ENCODE data around the gene GNAT3.

Gene GNAT3

DNA sequence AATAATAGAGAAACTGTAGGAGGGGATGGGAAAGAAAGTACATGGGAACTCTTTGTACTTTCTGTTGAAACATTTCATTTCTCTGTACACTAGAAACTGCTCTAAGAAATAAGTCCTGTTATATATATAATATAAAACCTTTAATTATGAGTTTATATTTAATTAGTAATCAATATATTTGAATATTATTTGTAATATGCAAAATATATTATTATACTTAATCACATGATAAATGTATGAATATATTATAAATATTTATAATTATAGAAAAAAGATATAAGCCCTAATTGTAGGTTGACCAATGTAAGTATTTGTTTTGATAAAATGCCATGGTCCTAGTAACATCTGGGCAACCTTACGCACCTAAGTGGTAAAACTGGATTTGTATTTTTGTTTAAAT, 51.0 kb downstream of the GNAT3 start:
- DNase-seq: no peak

DNA sequence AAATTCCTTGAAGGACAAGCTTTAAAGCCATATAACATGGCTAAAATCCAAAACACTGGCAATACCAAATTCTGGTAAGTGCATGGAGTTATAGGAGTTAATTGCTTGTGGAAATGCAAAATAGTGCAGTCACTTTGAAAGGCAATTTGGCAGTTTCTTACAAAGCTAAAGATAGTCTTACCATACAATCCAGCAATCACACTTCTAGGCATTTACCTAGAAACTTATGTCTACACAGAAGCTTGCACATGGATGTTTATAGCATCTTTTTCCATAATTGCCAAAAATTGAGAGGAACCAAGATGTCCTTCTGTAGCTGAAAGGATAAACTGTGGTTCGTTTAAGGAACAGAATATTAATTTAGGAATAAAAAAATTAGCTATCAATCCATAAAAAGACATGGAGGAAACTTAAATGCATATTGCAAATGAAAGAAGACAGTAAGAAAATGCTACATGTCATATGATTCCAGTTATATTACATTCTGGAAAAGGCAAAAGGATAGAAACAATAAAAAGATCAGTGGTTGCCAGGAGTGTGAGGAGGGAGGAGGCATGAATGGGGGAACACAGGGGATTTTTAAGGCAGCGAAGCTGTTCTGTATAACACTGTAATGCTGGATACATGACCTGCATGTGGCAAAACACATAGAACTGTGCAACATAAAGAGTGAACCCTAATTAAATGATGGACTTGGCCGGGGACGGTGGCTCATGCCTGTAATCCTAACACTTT, 51.9 kb downstream of the GNAT3 start:
- no peak for DNase-seq

DNA sequence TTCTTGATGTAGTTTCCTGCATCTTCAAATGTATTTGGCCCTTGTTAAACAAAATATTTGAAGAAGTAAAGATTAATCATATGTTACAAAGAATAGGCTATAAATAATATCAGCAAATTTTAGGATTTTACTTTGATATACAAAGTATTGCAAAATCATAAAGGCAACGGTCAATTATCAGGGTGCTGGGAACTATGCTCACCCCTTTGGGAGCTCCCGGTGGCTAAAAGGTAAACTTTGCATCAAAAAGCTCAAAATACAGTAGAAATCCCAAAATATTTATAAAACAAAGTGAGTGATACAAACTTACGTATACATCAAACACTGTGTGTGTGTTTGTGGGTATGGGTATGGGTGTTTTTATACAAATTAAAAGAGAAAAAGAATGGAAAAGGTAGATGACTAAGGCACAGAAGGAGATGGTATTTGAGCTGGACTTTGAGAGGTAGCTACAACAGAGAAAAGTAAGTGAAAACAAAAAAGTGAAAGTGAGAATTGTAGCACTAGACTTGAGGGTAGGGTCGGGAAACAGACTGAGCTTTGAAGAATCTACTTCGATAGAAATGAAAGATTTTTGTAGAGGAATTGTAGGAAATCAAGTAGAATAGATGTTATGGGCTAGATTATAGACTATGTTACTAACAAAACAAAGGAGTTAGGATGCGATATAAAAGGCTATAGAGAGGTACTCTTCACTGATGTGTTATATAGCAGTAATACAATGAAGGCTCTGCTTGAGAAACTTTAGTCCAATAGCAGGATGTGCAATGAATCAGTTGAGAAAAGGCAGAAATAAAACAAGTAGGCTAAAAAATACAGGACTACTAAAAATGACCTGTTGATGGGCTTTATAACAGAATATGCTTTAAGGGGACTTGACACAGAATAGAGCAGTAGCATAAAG, 52.8 kb downstream of the GNAT3 start:
- no peak for DNase-seq

DNA sequence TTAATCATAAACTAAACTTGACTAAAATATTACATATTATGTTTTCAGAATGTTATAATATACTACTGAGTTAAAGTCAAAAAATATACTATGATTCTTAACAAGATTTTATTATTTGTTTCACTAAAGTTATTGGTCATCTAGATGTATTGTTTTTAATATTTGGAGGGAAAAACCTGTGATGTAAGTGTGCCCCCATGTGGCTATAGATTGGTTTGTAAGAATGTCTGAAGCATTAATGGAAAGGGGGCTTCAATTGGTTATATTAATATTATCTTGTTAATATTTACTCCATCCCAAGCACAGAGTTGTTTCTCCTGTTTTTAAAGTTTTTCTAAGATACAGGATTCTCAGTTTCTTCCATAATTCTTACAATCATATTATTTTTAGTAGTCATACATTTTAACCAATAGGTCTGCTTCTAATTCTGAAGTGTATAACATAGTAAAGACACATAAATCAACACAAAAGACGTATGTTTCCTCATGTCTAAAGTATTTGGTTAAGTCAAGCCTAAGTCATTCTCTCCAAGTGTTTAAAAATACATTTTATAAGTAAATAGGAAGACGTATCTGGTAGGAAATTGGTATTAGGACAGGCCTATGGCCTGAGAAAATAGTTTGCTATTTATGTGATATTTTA, 58.0 kb downstream of the GNAT3 start:
- DNase-seq: peak; percentile 19

DNA sequence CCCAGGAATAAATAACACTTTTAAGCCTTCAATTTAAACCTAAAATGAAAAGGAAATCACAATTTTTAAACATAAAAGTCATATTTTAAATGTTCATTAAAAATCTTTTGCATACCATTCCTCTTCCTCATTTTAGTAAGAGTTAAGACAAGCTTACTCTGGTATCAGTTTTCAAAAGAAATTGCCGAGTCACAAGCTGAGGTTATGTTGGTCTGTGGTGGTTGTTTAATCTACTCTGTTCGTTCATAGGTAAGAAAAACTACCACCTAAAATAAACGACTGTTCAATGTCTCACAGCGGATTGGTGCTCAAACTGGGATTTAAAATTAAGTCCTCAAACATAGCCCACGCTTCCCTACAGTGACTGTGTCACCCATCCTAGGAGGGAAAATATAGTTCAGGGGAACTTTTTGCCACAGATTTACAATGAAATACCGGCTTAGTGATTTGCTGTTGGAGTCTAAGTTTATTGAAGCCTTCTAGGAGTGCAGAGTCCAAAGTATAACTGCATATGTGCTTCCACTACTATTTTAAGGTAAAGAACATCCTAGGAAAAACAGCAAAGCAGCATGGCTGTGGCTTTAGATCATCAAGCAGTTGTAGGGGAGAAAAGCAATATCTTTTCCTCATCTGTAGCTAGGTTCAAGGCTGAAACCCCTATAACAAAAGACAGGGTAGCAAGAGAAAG, 61.1 kb downstream of the GNAT3 start:
- no peak for DNase-seq

DNA sequence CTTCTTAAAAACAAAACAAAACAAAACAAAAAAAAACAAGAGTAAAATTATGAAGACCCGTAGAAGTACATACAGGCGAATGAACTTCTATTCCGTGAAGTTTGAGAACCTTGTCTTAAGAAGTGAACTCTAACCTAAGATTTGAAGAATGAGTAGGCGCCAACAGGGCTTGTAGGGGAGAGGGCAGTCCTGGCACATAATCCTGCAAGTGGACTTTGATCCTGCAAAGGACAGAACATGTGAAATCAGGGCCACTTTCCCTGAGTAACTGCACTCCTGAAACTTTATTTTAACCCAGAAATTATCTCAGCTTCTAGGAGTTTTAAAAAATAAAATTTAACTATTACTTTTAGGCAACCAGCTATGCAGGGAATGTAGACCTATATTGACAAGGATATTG, 62.0 kb downstream of the GNAT3 start:
- no peak for DNase-seq

DNA sequence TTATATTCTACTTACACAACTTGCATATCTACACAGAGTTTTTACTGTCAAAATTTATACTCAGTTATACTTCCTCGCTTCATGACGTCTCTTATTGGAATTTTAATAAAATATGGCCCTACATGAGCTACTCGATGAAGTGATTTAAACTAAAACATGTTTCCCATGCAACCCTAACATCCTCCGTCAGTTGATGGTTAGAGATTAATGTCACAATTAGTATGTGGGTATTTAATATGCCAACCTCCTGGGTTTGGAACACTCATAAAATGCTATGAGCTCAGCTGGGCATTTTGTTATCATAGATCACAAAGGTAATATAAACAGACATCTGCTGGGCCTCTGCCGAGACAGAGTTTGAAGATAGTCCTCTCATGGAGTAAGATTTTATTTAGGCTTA, 66.5 kb downstream of the GNAT3 start:
- no peak for DNase-seq

DNA sequence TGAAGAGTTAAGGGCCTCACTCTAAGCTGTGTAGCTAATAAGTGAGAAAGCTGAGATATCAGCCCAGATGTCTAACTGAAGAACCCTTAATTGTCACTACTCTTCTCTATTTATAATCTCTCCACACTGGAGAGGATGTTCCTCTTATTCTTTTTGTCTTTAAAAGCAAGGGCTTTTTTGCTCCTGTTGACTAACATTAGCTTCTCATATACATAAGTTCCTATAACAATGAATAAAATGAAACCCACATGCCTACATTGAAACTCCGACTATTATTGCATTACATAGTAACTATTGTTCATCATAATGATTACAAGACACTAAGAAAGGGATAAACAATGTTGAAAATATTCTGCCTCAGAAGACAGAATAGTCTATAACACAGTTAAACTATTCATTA, 67.1 kb downstream of the GNAT3 start:
- no peak for DNase-seq

DNA sequence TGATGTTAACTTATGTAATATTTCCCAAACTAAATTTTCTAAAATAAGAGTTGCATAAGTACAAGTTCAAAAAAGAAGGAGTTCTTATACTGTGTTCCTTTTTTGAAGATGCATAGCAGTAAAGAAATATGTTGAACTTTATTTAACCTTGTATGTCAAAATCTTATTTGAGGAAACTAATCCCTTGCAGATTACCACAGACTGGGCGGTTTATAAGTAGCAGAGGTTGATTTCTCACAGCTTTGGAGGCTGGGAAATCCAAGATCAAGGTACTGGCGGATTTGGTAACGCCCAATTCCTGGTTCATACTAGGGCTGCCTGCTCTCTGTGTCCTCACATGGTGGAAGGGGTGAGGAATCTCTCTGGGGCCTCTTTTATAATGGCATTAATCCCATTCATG, 68.5 kb downstream of the GNAT3 start:
- DNase-seq: no peak

DNA sequence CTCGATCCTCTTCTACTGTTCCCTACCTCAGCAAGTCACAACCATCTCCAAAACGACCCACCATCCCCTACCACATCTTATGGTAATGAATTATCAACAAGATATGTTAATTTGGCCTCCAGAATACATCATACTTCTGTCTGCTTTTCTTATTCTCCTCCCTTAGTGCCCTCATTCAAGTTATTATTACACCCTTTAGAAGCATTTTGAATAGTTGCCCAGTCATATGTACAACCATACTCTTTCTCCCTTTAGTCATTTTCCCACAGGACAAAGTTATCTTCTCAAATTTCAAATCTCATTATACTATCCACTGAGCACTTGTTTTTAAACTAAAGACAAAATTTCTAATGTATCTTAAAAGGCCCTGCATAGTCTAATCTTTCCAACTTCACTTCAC, 71.0 kb downstream of the GNAT3 start:
- no peak for DNase-seq

DNA sequence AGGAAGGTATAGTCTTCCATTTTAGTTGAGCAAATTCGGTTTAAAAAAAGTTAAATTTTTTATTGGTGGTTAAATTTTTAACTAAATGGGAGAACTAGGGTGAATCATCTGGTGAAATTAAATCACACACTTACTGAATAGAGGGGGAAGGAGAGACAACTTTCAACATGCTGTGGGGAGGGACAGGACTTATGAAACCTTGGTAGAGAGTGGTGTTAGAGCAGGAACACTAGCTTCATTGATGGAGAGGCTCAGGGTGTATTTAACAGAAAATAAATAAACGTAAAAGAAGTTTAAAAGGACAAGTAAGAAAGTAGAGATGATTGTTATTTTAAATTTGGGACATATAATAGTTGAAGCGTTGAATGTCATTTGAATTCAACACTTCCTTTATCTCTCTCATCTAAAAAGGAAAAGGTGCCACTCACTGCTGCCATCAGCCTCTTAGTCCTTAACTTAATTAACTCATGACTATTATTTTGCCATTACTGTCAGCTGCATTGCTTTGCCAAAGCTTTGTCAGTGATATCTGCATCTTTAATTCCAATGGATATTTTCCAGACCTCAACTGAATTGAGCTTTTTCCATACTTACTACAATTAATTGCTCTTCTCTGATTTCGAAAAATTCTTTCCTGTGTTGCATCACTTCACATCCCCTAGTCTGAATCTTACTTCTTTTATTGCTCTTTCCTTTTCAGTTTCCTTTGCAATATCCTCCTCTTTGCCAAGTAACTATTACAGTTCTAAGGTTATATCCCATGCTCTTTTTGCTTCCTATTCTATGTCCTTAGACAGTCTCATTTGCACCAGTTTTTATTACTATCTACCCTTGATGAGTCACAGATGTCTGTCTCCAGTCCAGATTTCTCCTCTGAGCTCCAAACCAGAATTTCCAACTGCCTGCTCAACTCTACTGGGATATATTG, 71.7 kb downstream of the GNAT3 start:
- no peak for DNase-seq

DNA sequence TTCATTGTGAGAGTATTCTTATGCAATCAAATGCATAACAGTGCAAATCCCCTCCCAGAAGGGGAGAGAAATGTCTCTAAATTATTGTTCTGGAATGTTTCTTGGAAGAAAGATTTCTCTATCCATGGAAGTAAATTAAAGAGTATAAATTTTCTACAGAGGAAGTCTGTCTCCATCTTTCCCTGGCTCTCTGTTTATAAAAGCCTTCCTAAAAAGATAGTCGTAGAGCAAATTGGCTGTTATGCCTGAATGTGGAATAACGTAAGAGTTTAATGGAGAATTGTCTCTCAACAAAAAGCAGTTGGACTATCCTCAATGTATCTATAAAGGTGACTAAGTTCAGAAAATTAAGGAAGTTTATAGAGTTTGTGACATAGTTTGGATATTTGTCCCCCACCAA, 76.3 kb downstream of the GNAT3 start:
- no peak for DNase-seq

DNA sequence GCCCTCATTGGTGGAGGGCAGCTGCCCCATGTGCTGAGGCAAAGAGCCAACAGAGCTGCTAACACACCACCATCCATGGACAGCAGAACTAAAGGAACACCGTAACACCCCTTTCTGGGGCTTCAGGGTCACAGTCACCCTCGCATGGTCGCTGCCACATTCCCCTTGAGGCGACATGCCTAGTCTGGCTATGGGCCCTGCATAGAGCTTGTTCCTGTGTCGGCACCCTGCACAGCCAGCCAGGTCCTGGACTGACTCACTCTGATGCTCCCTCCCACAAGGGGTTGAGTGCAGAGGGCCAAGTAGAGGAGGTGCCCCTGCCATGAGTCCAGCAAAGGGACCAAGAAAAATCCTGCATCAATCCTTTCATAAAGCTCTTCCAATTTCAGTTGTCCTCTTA, 77.8 kb downstream of the GNAT3 start:
- DNase-seq: no peak

DNA sequence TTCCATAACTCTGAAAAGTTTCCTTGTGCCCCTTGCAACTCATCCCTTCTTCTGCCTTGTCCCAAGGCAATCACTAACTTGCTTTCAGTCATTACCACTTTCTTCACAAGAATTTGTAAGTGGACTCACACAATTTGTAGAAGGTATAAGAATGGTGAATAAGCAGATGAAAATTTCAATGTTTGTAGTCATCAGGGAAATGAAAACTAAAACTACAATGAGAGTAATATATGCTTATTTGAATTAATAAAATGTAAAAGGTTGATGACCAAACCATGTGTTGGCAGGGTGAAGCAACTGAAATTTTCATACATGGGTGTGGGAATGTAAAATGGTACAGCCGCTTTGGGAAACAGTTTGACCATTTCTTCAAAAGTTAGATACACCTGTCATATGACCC, 79.7 kb downstream of the GNAT3 start:
- DNase-seq: no peak

DNA sequence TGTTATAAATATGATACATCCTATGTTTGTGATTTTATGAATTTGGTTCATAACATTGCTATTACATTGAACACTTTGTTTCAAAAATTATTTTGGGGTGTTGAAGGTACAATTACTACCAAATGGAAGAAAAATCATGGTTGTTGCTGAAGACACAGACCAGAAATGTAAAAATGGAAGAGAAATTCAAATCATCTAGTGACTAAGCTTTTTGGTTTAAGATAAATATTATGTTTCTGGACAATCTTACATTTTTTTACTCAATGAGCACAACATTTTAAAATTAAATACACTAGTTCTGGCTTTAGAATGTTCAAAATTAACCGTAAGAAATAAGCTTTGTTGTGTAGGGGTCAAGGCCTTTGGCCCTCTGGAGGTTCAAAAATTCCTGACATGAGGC, 82.7 kb downstream of the GNAT3 start:
- no peak for DNase-seq

DNA sequence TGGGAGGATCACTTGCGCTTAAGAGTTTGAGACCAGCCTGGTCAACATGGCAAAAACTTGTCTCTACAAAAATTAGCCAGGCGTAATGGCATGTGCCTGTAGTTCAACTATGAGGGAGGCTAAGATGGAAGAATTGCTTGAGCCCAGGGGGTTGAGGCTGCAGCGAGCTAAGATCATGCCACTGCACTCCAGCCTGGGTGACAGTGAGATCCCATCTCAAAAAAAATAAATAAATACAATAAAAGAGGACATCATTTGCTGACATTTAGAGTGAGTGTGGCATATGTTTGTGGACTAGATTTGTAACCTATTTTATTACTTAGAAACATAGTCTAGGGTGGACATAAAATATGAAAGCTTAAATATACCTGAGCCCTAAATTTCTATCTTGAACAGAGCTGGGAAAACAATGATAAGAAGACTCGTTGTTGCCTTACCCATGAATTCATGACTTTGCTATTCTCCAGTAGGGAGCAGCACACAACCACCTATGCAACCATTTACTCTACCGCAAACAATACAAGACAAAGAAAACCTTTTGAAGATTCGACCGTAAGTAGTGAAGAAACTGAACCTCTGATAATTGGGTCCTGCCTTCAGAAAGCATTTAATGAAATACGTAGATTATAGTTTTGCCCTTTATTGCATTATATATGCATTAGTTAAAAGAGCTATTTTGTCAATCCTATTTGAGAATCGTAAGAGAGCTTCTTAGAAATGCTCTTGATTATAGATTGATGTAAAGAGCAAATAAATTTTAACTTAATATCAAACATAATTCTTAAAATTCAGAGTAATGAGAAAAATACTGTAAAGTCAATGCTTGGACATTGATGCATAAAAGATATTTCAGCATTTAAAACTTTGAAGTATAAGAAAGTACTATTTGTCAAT, 83.5 kb downstream of the GNAT3 start:
- peak; percentile 76 for DNase-seq

DNA sequence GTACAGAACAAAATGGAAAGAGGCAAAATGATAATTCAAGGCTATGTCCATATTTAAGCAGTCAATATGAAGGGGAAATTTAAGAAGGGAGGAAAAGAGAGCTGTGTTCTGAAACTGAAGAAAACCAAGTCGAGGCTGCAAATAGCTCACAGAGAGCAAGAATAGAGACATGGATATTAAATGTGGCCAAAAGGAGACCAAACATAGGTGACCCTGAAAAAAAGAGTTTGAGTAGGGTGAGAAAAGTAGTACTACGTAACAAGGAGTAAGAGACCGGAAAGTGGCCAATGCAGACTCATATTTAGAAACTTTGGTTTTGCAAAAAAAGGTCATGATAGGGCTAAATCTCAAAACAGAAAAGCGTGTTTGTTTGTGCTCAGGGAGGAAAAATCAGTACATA, 84.6 kb downstream of the GNAT3 start:
- DNase-seq: no peak

DNA sequence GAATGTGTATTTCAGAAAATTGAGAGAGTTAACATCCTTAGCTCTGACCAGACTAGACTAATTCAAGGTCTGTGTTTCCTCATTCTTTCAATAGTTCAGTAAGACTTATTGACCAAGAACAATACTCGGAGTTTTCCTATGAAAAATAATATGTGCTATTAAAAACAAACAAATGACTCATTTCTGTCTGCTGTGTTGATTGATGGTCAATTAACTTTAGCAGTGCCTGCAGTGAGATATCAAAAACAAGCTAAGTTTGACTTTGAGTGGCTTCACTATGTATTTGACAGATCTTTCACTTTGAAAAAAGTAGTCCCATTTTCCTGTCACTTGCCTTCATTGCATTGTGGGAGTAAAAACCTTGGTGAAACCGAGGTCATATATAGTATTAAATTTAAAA, 91.0 kb downstream of the GNAT3 start:
- no peak for DNase-seq

DNA sequence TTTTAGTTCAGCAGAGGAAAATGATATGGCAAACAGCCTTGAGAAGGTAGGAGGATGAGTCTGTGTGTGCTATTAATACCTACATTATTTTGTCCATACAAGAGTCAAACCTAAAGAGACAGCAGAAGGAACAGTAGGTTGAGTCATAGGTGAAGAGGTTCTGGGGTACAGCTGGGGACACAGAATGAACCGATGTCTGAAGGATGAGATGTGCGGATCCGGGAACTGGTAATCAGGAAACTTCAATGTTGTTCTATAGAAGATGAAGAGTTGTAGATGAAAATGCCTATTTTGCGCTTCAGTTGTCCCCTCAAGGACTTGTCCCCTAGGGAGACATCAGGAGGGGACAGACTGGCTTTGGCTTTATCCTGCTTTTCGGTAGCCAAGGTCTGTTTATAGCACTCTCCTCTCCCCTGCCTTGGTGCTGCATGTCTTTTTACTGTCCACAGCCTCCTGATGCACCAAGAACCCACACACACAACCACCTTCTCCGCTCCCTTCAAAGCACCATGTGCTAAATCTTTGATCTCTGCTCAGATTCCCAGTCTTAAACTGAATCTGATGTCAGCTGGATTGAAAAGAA, 94.6 kb downstream of the GNAT3 start:
- DNase-seq: no peak

DNA sequence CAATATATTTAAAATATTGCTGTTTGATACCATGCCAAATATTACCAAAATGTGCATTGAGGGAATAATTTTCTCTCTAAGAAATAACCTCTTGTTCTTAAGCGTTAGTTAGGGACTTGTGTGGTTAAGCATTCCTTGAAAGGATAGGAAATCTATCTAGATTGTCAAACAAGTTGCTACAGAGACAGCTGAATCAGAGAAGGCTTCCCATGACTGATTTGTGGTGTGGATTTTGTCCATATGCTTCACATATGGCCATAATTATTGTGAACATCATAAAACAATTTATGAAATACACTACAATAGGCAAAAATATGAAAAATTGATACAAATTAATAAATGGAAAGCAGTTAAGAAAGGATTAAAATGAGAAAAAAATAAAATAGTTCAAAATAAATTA, 96.3 kb downstream of the GNAT3 start:
- no peak for DNase-seq

DNA sequence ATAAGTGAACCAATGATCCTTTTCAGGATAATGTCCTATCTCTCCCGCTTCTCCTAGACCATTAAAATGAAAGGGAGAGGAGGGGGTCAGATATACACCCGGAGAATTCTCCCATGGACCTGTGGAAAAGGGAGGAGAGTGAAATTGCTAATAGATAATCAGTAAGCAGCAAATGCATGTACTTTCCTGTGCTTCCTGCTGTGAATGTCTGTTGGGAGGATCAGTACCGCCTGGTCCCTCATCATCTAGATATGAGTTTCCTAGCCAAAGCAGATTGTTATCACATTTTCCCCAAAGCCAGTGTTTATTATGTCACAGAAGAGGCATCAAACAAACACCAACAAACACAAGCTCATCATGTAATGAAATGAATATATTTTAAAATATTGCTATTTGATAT, 96.8 kb downstream of the GNAT3 start:
- no peak for DNase-seq
